ENCODE results near the gene LOXL3.

- no peak for TF ChIP-seq YY1 (IDR thresholded peaks at IDR 0.05; ENCODE audit: insufficient read depth, insufficient read length)
- TF ChIP-seq ZNF274 (IDR thresholded peaks at IDR 0.05; ENCODE audit: low read depth, low read length), result no peak
Measured at GRCh38 chr2:74551942-74552913, 1.5 kb downstream of the LOXL3 start.

Measured in NT2/D1 (cell line).